Measurements from ENCODE around the gene CRYBG1. TPM values are rescaled to one million over a fixed set of nuclear protein-coding genes. Genes with fewer than 3 reads are reported as not detected.
A peak's percentile ranks its signal among the peaks of the same experiment; 100 is the strongest.
"Not testable (repeated sequence)": the region's sequence is repeated elsewhere in the genome, so short reads cannot be mapped to it uniquely, and the experiment has no call there.

CRYBG1 gene
- total RNA-seq, 2 donors from 2014 or later: 23.0 to 23.3 TPM

GRCh38 chr6:106397431-106397830 lies 36.9 kb downstream of the CRYBG1 start:
- Mint-ChIP-seq H3K36me3 (no peaks in the 10 kb centered on the region), H3K9me3 (no peaks in the 10 kb centered on the region), H3K27ac (no peak overlapping the region)
- ATAC-seq (no peak), DNase-seq (ENCODE audit: low spot score in 2 of 2) (no peak)

- Mint-ChIP-seq H3K27ac (no peak overlapping the region), H3K9me3 (no peaks in the 10 kb centered on the region), H3K36me3 (no peaks in the 10 kb centered on the region)
- DNase-seq (ENCODE audit: low spot score in 2 of 2) (no peak), ATAC-seq (no peak)
Observed at GRCh38 chr6:106398621-106399020, 38.1 kb downstream of the CRYBG1 start.

DNA sequence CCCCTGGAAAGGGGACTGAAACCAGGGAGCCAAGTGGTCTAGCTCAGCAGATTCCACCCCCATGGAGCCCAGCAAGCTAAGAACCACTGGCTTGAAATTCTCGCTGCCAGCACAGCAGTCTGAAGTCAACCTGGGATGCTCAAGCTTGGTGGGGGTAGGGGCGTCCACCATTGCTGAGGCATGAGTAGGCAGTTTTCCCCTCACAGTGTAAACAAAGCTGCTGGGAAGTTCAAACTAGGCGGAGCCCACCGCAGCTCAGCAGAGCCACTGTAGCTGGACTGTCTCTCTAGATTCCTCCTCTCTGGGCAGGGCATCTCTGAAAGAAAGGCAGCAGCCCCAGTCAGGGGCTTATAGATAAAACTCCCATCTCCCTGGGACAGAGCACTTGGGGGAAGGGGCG lies 44.5 kb downstream of the CRYBG1 start:
- Mint-ChIP-seq H3K9me3 (peaks cover 6 to 11% of the 10 kb centered on the region in 2 donors), H3K36me3 (peaks cover 10 to 23% of the 10 kb centered on the region in 2 donors)
- DNase-seq (ENCODE audit: low spot score in 2 of 2); H3K27ac Mint-ChIP-seq; ATAC-seq: not testable (repeated sequence)

GRCh38 chr6:106411056-106411455 lies 50.5 kb downstream of the CRYBG1 start:
- ATAC-seq (no peak), DNase-seq (ENCODE audit: low spot score in 2 of 2) (no peak)
- peaks cover 6 to 11% of the 10 kb centered on the region in 2 donors for H3K9me3 Mint-ChIP-seq
- no peak overlapping the region for H3K27ac Mint-ChIP-seq
- peaks cover 10 to 16% of the 10 kb centered on the region in 2 donors for H3K36me3 Mint-ChIP-seq

DNA sequence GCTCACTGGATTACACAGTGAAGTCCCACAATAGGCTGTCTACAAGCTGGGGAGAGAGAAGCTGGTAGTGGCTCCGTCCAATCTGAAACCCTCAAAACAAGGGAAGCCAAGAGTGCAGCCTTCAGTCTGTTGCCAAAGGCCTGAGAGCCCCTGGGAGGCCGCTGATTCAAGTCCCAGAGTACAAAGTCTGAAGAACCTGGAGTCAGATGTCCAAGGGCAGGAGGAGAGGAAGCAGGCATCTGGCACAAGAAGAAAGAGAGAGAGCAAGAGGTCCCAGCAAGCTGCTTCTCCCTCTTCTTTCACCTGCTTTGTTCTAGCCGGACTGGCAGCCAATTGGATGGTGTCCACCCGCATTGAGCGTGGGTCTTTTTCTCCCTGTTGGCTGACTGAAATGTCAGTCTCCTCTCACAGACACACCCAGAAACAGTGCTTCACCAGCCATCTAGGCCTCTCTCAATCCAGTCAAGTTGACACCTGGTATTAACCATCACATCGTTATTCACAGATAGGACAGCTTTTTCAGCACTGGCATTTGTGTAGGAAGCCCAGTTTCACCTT lies 51.2 kb downstream of the CRYBG1 start:
- peaks cover 6 to 11% of the 10 kb centered on the region in 2 donors for H3K9me3 Mint-ChIP-seq
- H3K27ac Mint-ChIP-seq: no peak overlapping the region
- peaks cover 10 to 13% of the 10 kb centered on the region in 2 donors for H3K36me3 Mint-ChIP-seq
- no peak for DNase-seq (ENCODE audit: low spot score in 2 of 2)
- ATAC-seq: no peak

- H3K36me3 Mint-ChIP-seq: peaks cover 0 to under 1% of the 10 kb centered on the region in 2 donors
- no peak for ATAC-seq
- H3K9me3 Mint-ChIP-seq: no peaks in the 10 kb centered on the region
- H3K27ac Mint-ChIP-seq: peak overlapping the region in 1 of 2 donors; percentile 15
- no peak for DNase-seq (ENCODE audit: low spot score in 2 of 2)
Observed at GRCh38 chr6:106413016-106413415, 52.5 kb downstream of the CRYBG1 start.

DNA sequence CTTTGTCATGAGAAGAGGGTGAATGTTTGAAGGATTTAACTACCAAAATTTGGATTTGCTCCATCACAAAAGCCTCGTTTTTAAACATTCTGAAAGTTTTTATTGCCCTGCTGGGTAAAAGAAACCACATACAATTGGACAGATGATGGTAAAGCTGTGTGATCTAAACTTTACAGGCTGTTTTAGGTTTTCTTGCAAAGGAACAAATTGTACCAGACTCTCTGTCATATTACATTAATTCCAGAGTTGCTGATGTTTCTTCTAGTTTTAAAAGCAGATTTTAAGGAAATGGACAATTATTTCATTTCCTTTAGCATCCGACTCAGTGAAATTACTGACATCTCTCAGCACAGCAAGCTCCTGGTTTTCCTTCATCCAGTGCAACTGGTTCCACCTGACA lies 53.2 kb downstream of the CRYBG1 start:
- ATAC-seq: no peak
- Mint-ChIP-seq H3K36me3 (no peaks in the 10 kb centered on the region), H3K27ac (no peak overlapping the region), H3K9me3 (no peaks in the 10 kb centered on the region)
- DNase-seq (ENCODE audit: low spot score in 2 of 2): no peak

DNA sequence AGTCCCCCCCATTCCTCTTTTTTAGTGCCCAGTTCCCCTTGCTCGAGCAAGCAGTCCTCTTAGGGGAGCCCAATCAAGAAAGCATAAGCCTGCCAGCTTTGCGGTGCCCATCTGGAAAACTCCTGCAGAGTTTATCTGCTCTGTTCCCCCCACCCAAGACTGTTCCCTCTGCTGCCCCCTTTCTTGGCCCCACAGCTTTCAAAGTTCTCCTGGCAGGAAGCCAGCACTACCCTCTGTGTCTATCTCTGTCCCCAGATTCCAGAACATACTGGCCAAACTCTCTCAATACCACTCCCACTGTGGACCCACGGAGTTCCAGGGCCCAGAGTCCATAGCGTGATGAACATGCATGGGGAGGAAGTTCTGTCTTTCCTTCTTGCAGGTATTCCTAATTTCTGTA lies 55.4 kb downstream of the CRYBG1 start:
- DNase-seq (ENCODE audit: low spot score in 2 of 2) (no peak), ATAC-seq (no peak)
- H3K36me3 Mint-ChIP-seq: no peaks in the 10 kb centered on the region
- H3K9me3 Mint-ChIP-seq: no peaks in the 10 kb centered on the region
- H3K27ac Mint-ChIP-seq: no peak overlapping the region

DNA sequence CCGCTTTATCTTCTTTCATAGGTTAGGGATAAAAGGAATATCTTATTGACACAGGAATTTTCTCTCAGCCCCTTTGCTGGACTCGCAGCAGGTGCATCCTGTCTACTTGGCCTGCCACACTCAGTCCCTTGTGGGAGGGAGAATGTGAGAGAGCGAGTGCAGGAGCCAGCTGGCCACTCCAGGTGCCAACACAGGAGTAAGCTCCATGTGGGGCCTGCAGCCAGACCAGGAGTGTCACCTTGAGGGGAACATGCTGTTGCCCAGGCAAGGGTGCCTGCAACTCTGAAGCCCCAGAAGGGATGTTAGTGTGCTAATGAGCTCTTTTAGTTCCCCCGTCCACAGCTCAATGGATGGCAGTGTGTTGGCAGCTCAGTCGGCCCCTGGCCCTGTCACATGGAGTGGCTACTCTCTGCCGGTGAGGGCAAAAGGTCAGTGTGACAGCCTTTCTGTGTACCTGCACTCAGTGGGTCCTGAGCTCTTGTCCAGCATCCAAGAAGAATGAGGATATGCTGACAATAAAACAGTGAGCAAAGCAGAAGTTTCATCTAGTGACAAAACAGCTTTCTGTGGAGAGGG lies 57.1 kb downstream of the CRYBG1 start:
- DNase-seq (ENCODE audit: low spot score in 2 of 2) (no peak), ATAC-seq (no peak)
- Mint-ChIP-seq H3K9me3 (no peaks in the 10 kb centered on the region), H3K36me3 (no peaks in the 10 kb centered on the region), H3K27ac (no peak overlapping the region)

DNA sequence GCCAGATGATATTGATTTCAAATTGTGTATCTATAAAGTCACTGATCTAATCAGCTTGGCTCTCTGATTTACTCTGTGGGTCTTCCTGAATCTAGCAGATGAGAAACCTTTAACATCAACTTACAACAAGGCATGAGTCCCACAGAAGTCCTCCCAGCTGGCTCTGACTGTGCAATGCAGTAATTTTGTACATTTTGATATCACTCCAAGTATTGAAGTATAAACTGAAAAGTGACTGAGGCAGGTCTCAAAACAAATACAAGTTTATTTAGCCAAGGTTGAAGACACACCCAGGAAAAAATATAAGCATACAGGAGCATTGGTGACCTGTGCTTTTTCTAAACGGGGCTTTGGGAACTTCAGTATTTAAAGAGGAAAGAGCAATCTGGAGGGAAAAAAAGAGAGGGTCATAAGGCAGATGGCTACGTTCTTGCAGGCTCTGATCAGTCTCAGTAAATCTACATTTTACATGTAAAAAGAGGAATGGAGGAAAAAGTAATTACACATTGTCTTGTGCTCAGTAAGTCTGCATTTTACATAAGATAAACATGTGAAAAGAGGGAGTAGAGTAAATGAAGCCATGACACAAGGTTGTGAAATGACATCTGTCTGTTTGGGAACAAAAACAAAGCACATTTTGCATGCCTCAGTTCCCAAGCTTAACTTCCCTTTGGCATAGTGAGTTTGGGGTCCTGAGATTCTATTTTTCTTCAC lies 59.5 kb downstream of the CRYBG1 start:
- no peaks in the 10 kb centered on the region for H3K36me3 Mint-ChIP-seq
- H3K9me3 Mint-ChIP-seq: no peaks in the 10 kb centered on the region
- H3K27ac Mint-ChIP-seq: no peak overlapping the region
- ATAC-seq (no peak), DNase-seq (ENCODE audit: low spot score in 2 of 2) (no peak)

- no peak for ATAC-seq
- no peak overlapping the region for H3K27ac Mint-ChIP-seq
- H3K36me3 Mint-ChIP-seq: no peaks in the 10 kb centered on the region
- H3K9me3 Mint-ChIP-seq: no peaks in the 10 kb centered on the region
- no peak for DNase-seq (ENCODE audit: low spot score in 2 of 2)
Observed at GRCh38 chr6:106421496-106421895, 61.0 kb downstream of the CRYBG1 start.

GRCh38 chr6:106422534-106422933 lies 62.0 kb downstream of the CRYBG1 start:
- no peaks in the 10 kb centered on the region for H3K36me3 Mint-ChIP-seq
- ATAC-seq (no peak), DNase-seq (ENCODE audit: low spot score in 2 of 2) (no peak)
- no peaks in the 10 kb centered on the region for H3K9me3 Mint-ChIP-seq
- H3K27ac Mint-ChIP-seq: no peak overlapping the region

DNA sequence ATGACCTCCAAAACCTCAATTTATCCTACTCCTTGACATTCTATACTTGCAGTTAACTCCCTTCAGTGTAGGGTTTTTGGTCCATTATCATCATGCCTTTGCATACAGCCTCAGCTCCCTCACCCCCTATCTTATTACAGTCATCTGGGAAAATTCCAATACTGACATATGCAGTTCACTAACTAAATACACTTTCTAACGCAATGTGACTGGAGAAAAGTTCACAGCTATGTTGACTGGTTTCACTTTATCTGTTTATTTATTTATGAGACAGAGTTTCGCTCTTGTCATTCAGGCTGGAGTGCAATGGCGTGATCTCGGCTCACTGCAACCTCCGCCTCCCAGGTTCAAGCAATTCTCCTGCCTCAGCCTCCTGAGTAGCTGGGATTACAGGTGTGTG lies 64.9 kb downstream of the CRYBG1 start:
- no peak for ATAC-seq

DNA sequence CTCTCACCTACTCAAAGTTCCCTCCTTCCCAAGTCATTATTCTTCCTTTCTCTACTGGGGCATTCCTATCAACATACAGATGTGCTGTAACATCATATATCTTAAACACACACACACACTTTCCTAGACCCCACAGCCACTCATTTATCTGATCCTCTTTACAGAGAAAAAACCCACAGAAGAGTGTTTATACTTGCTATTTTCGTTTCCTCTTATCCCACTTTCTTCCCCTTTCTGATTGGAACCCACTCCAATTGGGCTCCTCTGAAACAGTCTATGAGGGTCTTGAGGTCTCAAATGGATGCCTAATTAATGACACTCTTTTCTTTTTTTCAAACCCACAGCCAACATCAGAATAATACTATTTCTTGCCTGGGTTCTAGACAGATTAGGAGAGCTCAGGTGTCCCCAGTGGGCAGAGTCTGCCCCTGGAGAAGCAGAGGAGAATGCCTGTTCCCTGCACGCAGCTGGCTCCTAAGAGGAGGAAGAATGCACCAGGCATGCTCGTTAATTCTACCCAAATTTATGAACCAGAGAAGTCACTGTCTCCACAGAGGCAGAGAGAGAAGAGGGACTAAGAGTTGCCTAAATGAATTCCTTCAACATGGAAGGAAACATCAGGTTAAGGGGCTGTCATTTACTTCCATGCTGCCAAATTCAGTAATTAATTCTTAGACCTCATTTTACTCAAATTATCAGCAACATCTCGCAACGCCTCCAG lies 65.9 kb downstream of the CRYBG1 start:
- ATAC-seq (no peak), DNase-seq (ENCODE audit: low spot score in 2 of 2) (no peak)
- H3K27ac Mint-ChIP-seq: no peak overlapping the region
- H3K9me3 Mint-ChIP-seq: no peaks in the 10 kb centered on the region
- no peaks in the 10 kb centered on the region for H3K36me3 Mint-ChIP-seq

More for the DNA sequence above, 64.9 kb downstream of the CRYBG1 start:
- Mint-ChIP-seq H3K36me3 (no peaks in the 10 kb centered on the region), H3K27ac (no peak overlapping the region), H3K9me3 (no peaks in the 10 kb centered on the region)
- DNase-seq (ENCODE audit: low spot score in 2 of 2): no peak

DNA sequence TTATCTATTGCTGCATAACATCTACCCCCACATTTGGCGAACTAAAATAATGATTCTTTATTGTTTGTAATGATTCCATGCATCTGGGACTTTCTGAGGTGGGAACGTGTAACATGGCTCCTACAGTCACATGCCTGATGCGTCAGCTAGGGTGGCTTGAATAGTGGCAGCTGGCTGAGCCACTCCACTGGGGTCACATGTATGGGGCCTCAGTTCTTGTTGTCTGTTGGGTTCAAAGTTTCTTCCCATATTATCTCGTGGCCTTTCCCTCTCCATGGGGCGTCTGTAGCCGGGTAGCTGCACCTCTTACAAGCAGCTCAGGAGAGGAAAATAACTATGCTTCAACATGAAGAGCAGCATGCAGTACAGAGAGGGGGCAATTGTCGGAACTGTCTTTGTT lies 69.9 kb downstream of the CRYBG1 start:
- Mint-ChIP-seq H3K36me3 (no peaks in the 10 kb centered on the region), H3K27ac (no peak overlapping the region), H3K9me3 (no peaks in the 10 kb centered on the region)
- DNase-seq (ENCODE audit: low spot score in 2 of 2) (no peak), ATAC-seq (no peak)

GRCh38 chr6:106431405-106431804 lies 70.9 kb downstream of the CRYBG1 start:
- H3K9me3 Mint-ChIP-seq: no peaks in the 10 kb centered on the region
- no peak overlapping the region for H3K27ac Mint-ChIP-seq
- ATAC-seq: no peak
- DNase-seq (ENCODE audit: low spot score in 2 of 2): no peak
- no peaks in the 10 kb centered on the region for H3K36me3 Mint-ChIP-seq

- no peaks in the 10 kb centered on the region for H3K9me3 Mint-ChIP-seq
- no peak overlapping the region for H3K27ac Mint-ChIP-seq
- ATAC-seq (no peak), DNase-seq (ENCODE audit: low spot score in 2 of 2) (no peak)
- no peaks in the 10 kb centered on the region for H3K36me3 Mint-ChIP-seq
Observed at GRCh38 chr6:106431972-106432371, 71.5 kb downstream of the CRYBG1 start.

All from activated naive CD4-positive, alpha-beta T cell treated with anti-CD3 and anti-CD28 coated beads, Interleukin-2, amount 50 U/mL, for 72 hours (primary cell).